WI38 (cell line): ENCODE data around the gene RPL18.

ENCODE experiments used
- H3K4me3 ChIP-seq: 2 replicates; pipeline ENCODE4 v1.5.1; 2011; ENCODE audit warnings: low read depth, mild to moderate bottlenecking, control low read depth, low read length
- CTCF ChIP-seq: IDR thresholded peaks from 2 replicates; pipeline ENCODE4 v1.5.1; 2012; ENCODE audit warnings: low read depth, mild to moderate bottlenecking, control low read depth, low read length

The RPL18 gene

GRCh38 chr19:48608798-48609263 lies 10.1 kb downstream of the RPL18 start:
- TF ChIP-seq CTCF: peak; percentile 59
- H3K4me3 ChIP-seq: no peak overlapping the region

- H3K4me3 ChIP-seq: no peak overlapping the region
- no peak for TF ChIP-seq CTCF
These were observed 11.6 kb downstream of the RPL18 start for GRCh38 chr19:48607359-48607755.

- no peak within 1 kb of the TSS for H3K4me3 ChIP-seq
These were observed 12.3 kb downstream of the RPL18 start, which contains the start of gene SPACA4 for GRCh38 chr19:48606463-48607358. Gene SPACA4 (plus strand): TSS chr19:48606742. CDS start chr19:48606979, 237 bp downstream.

GRCh38 chr19:48603850-48604249 lies 15.1 kb downstream of the RPL18 start:
- H3K4me3 ChIP-seq: no peak overlapping the region
- TF ChIP-seq CTCF: no peak

More at GRCh38 chr19:48606463-48607358, 12.3 kb downstream of the RPL18 start, which contains the start of gene SPACA4:
- no peak for TF ChIP-seq CTCF

GRCh38 chr19:48603449-48603848 lies 15.5 kb downstream of the RPL18 start:
- no peak overlapping the region for H3K4me3 ChIP-seq
- no peak for TF ChIP-seq CTCF

GRCh38 chr19:48603001-48603400 lies 16.0 kb downstream of the RPL18 start:
- no peak for TF ChIP-seq CTCF

GRCh38 chr19:48600679-48601417 lies 18.1 kb downstream of the RPL18 start:
- no peak for TF ChIP-seq CTCF
- no peak overlapping the region for H3K4me3 ChIP-seq

More at GRCh38 chr19:48603001-48603400, 16.0 kb downstream of the RPL18 start:
- H3K4me3 ChIP-seq: no peak overlapping the region
